GM18505 (cell line): Measurements from ENCODE around the gene KLK3.

Experiments
- ATAC-seq: cut with Tn5 transposase; IDR thresholded peaks from one replicate; pipeline ENCODE4 v1.9.1; 2021; ENCODE audit not compliant: unreplicated experiment
- POLR2A ChIP-seq: IDR thresholded peaks from 4 replicates; pipeline ENCODE4 v1.6.1; 2011; ENCODE audit warnings: borderline replicate concordance; ENCODE audit not compliant: insufficient read depth, insufficient read length; ENCODE audit errors: extremely low read depth

The KLK3 gene

DNA sequence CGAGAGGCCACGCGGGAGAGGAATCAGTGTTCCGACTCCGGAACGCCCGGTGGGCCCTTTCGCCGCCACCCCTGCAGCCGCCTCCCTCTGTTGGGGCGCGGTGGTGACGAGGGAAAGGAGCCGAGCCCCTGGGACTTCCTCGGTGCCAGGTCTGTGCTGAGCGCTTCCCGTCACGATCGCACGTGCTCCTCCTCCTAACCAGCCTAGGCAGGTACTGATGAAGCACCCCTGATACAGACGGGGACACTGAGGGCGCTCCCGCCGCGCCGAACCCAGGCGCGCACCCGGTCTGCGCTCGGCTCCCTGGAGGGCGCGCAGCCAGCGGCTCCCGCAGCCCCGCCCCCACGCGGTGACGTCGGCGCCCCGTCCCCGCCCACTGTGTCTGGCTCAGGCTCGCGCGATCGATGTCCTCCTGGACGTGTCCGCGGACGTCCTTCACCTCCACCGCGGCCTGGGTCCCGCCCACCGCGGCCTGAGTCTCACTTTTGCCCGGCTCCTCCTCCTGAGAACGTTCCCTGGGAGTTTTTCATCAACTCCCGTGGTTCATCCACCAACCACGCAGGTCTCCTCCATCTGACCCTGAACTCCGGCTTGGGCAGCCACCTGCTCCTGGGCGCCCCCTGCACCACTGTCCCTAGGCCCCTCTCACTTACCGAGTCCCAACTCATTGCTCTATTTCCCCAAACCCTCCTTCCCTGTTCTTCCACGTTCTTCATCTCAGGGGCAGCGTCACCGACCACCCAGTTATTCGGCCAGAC, 18.8 kb upstream of the KLK3 start:
- peak; percentile 85 for TF ChIP-seq POLR2A
- ATAC-seq, result peak; percentile 78

GRCh38 chr19:50836543-50837195, 18.0 kb upstream of the KLK3 start:
- ATAC-seq, result no peak
- TF ChIP-seq POLR2A, result no peak

DNA sequence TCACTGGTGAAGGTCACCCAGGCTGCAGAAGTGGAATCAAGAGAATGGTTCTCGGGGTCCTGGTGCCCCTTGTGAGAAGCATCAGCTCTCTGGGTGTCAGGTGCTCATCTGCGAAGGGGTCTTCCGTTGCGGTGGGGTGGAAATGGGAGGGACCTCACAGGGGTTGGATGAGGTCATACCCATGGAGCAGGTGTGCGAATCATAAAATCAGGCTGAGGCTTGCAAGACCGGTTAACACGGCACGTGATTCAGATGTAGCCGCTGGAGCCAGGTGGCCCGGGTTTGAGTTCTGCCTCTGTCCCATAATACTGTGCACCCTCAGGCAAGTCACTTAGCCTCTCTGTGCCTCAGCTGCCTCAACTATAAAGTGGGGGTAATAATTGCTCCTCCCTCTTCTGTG, 17.4 kb upstream of the KLK3 start:
- no peak for ATAC-seq
- no peak for TF ChIP-seq POLR2A

- TF ChIP-seq POLR2A, result no peak
- no peak for ATAC-seq
Measured at GRCh38 chr19:50838239-50838638, 16.5 kb upstream of the KLK3 start.

- no peak for TF ChIP-seq POLR2A
- no peak for ATAC-seq
Measured at GRCh38 chr19:50839712-50840655, 14.7 kb upstream of the KLK3 start.

DNA sequence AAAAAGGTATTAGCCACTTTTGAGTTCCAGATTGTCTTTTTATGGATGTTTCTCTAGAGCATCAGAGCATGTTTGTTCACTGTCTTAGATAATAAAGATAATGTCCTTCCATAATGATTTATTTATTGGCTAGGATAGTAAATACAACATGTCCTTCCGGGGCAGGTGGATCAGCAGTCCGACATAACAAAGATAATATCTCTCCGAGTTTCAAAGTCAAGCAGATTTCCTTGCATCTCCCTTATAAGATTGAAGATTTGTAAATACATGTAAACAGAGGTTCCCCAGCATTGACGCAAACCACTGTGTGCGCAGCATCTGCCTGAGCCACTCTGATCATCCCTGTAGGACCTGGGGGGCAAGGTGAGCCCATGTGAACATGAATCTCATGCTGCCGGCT, 12.6 kb upstream of the KLK3 start:
- ATAC-seq, result no peak

GRCh38 chr19:50843205-50843604, 11.5 kb upstream of the KLK3 start:
- TF ChIP-seq POLR2A, result no peak
- no peak for ATAC-seq

More for the DNA sequence above, 12.6 kb upstream of the KLK3 start:
- TF ChIP-seq POLR2A, result no peak

DNA sequence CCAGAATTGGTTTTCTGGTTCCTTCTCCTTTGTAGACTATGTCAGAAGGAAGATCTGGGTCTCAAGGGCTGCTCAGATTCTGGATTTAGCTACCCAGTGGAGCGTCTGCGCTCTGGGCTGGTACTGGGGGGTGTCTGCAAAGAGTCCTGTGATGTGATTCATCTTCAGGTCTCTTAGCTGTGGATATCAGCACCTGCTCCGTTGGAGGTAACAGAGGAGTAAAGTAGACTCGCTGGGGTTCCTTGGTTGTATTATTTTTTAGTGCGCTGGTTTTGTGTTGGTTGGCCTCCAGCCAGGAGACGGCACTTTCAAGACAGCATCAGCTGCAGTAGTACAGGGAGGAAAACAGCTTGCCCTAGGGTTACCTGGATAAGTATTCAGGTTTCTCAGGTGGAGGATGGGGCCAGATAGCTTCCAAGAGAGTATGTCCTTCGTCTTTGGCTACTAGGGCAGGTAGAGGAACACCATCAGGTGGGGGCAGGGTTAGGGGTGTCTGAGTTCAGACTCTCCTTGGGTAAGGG, 11.0 kb upstream of the KLK3 start:
- no peak for TF ChIP-seq POLR2A
- ATAC-seq, result no peak

DNA sequence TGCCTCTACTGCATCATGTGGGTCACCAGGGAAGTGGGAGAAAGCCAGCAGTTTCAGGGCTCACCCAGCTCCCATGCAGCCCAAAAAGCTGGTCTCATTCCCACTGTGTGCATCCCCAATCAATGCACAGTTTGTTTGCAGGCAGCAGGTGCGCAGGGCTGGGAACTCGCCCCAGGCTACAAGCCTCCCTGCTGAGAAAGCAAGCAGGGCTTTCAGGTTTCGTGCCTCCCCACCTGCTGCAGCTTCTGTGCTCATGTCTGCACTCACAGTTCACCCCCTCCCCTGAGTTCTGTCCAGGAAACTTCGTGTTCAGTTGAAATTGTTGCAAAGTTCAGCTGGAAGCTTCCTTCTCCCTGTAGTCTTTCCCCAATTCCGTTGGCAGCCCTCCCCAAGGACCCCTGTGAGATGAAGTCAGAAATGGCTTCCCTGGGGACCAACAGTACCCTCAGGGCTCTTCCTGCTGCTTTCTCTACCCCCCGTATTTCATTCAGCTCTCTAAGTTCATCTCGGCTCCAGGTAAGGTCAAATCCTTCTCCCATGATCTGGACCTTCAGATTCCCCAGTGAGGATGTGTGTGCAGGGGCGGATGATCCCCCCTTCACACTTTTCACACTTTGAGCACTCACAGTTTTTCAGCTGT, 10.3 kb upstream of the KLK3 start:
- no peak for TF ChIP-seq POLR2A
- ATAC-seq, result no peak

DNA sequence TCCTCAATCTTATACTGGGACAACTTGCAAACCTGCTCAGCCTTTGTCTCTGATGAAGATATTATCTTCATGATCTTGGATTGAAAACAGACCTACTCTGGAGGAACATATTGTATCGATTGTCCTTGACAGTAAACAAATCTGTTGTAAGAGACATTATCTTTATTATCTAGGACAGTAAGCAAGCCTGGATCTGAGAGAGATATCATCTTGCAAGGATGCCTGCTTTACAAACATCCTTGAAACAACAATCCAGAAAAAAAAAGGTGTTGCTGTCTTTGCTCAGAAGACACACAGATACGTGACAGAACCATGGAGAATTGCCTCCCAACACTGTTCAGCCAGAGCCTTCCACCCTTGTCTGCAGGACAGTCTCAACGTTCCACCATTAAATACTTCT, 4.0 kb upstream of the KLK3 start:
- ATAC-seq, result no peak
- no peak for TF ChIP-seq POLR2A

DNA sequence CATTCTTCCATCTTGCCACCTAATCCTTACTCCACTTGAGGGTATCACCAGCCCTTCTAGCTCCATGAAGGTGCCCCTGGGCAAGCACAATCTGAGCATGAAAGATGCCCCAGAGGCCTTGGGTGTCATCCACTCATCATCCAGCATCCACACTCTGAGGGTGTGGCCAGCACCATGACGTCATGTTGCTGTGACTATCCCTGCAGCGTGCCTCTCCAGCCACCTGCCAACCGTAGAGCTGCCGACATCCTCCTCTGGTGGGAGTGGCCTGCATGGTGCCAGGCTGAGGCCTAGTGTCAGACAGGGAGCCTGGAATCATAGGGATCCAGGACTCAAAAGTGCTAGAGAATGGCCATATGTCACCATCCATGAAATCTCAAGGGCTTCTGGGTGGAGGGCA, 3.1 kb upstream of the KLK3 start:
- TF ChIP-seq POLR2A, result no peak
- no peak for ATAC-seq

GRCh38 chr19:50857366-50857765, 2.7 kb downstream of the KLK3 start:
- ATAC-seq, result no peak
- TF ChIP-seq POLR2A, result no peak

- ATAC-seq, result no peak
- TF ChIP-seq POLR2A, result no peak
Measured at GRCh38 chr19:50858886-50859285, 4.2 kb downstream of the KLK3 start.
